IMR-90 (cell line): ENCODE measurements around the gene GLYATL1.

Experiments used
- FOS ChIP-seq: fragments of 150-350 bp; IDR thresholded peaks from 2 replicates; pipeline ENCODE4 v1.6.1; 2016; ENCODE audit warnings: low read depth, low read length
- TF ChIP-seq, protein P1 (sequence below): conservative IDR thresholded peaks from 2 replicates; pipeline ENCODE4 v1.5.1; 2012; ENCODE audit warnings: mild to moderate bottlenecking, low read depth, low read length, improper control_type of control experiment
- TF ChIP-seq, protein P2 (sequence below): fragments of 150-350 bp; IDR thresholded peaks from 2 replicates; pipeline ENCODE4 v1.6.1; 2016; ENCODE audit warnings: low read depth, mild to moderate bottlenecking, low read length, moderate library complexity, borderline replicate concordance

DNA sequence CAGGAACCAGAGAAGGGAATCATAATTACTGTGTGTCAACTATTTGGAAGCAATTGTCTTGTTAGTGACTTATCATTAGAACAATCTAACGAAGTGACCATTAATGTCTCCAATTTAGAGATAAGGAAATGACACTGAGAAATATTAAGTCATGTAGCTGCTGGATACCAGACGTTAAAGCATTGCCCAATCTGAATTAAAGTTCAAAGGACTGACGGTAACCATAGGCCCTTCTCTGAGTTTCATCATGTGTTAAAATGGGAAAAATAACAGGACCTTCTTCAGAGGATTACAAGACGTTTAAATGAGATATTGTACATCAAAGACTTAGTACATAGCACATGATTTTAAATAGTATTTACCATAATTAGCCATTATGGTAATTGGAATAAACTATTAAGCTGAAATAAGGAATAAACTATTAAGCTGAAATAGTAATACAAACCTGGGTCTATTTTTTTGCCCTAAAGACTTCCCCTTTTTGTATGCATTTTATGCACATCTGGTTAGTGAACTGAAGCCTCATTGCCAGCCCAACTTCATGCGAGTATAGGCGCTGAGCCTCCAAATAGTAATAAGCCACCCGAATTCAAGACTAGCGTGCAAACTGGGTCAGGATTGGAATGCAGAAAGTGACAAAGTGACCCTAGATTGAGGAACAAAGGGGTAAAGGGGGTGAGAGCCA, 41.0 kb downstream of the GLYATL1 start:
- TF ChIP-seq, protein P1, sequence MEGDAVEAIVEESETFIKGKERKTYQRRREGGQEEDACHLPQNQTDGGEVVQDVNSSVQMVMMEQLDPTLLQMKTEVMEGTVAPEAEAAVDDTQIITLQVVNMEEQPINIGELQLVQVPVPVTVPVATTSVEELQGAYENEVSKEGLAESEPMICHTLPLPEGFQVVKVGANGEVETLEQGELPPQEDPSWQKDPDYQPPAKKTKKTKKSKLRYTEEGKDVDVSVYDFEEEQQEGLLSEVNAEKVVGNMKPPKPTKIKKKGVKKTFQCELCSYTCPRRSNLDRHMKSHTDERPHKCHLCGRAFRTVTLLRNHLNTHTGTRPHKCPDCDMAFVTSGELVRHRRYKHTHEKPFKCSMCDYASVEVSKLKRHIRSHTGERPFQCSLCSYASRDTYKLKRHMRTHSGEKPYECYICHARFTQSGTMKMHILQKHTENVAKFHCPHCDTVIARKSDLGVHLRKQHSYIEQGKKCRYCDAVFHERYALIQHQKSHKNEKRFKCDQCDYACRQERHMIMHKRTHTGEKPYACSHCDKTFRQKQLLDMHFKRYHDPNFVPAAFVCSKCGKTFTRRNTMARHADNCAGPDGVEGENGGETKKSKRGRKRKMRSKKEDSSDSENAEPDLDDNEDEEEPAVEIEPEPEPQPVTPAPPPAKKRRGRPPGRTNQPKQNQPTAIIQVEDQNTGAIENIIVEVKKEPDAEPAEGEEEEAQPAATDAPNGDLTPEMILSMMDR, result no peak
- TF ChIP-seq, protein P2, sequence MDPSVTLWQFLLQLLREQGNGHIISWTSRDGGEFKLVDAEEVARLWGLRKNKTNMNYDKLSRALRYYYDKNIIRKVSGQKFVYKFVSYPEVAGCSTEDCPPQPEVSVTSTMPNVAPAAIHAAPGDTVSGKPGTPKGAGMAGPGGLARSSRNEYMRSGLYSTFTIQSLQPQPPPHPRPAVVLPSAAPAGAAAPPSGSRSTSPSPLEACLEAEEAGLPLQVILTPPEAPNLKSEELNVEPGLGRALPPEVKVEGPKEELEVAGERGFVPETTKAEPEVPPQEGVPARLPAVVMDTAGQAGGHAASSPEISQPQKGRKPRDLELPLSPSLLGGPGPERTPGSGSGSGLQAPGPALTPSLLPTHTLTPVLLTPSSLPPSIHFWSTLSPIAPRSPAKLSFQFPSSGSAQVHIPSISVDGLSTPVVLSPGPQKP, result no peak
- no peak for TF ChIP-seq FOS
